Hepatocyte (in vitro differentiated cells): Measurements from ENCODE around the gene C11orf54. TPM values are rescaled to one million over a fixed set of nuclear protein-coding genes. Genes with fewer than 3 reads are reported as not detected.

Experiments
- DNase-seq: peaks from one replicate; pipeline ENCODE4 v3.0.0-alpha.2; 2016; ENCODE audit warnings: low spot score
- H2AFZ ChIP-seq: fragments of 200-600 bp; sonication (generic); 2 replicates; pipeline ENCODE4 v1.6.0; 2016; ENCODE audit warnings: antibody characterized with exemption, mild to moderate bottlenecking
- H3K27ac ChIP-seq: fragments of 200-600 bp; sonication (generic); 2 replicates; pipeline ENCODE4 v1.5.1; 2016; ENCODE audit warnings: mild to moderate bottlenecking
- H3K27me3 ChIP-seq: fragments of 200-600 bp; sonication (generic); 2 replicates; pipeline ENCODE4 v1.6.1; 2016
- H3K36me3 ChIP-seq: fragments of 200-600 bp; sonication (generic); replicated peaks from 2 replicates; pipeline ENCODE4 v1.5.1; 2016; ENCODE audit warnings: low read depth; ENCODE audit not compliant: insufficient read depth
- H3K4me1 ChIP-seq: fragments of 200-600 bp; sonication (generic); 2 replicates; pipeline ENCODE4 v1.5.1; 2016; ENCODE audit warnings: mild to moderate bottlenecking, moderate library complexity; ENCODE audit not compliant: insufficient read depth
- H3K4me2 ChIP-seq: fragments of 200-600 bp; sonication (generic); 2 replicates; pipeline ENCODE4 v1.6.0; 2016
- H3K4me3 ChIP-seq: fragments of 200-600 bp; sonication (generic); 2 replicates; pipeline ENCODE4 v1.5.1; 2016; ENCODE audit warnings: mild to moderate bottlenecking
- H3K79me2 ChIP-seq: fragments of 200-600 bp; sonication (generic); 2 replicates; pipeline ENCODE4 v1.6.0; 2017; ENCODE audit warnings: mild to moderate bottlenecking
- H3K9me2 ChIP-seq: fragments of 200-600 bp; sonication (generic); replicated peaks from 2 replicates; pipeline ENCODE4 v1.6.0; 2017; ENCODE audit warnings: mild to moderate bottlenecking; ENCODE audit not compliant: insufficient read depth
- H3K9me3 ChIP-seq: fragments of 200-600 bp; sonication (generic); 2 replicates; pipeline ENCODE4 v1.5.1; 2016; ENCODE audit warnings: low read depth, mild to moderate bottlenecking
- H4K20me1 ChIP-seq: fragments of 200-600 bp; sonication (generic); 2 replicates; pipeline ENCODE4 v1.6.0; 2016; ENCODE audit warnings: mild to moderate bottlenecking; ENCODE audit not compliant: insufficient read depth, poor library complexity, severe bottlenecking
- EZH2 ChIP-seq: fragments of 200-600 bp; sonication (generic); IDR thresholded peaks from 2 replicates; pipeline ENCODE4 v1.6.1; 2016; ENCODE audit warnings: antibody characterized with exemption, mild to moderate bottlenecking, borderline replicate concordance
- EZH2phosphoT487 ChIP-seq: fragments of 200-600 bp; sonication (generic); IDR thresholded peaks from one replicate; pipeline ENCODE4 v1.6.1; 2018; ENCODE audit warnings: antibody characterized with exemption, mild to moderate bottlenecking, low read depth, moderate library complexity; ENCODE audit not compliant: unreplicated experiment, severe bottlenecking
- WGBS: methylation state at CpG from one replicate; pipeline ENCODE4 v1.1.6; 2016; ENCODE audit warnings: low lambda C conversion rate; ENCODE audit errors: missing lambda C conversion rate; 5-methylcytosine and 5-hydroxymethylcytosine counted together
- polyA plus RNA-seq: library from polyadenylated mRNA; unstranded; fragments of >200 nt; fragmentation: Nextera tagmentation; extraction: Ambion mirVana; gene quantifications from 2 replicates; pipeline ENCODE4 v1.2.1, GENCODE V29; 2016
- total RNA-seq: library from RNA; depleted of rRNA; stranded (reverse); fragments of >200 nt; gene quantifications from 2 replicates; pipeline ENCODE4 v1.2.3, GENCODE V29; 2014
- TF ChIP-seq, protein P1 (sequence below): fragments of 200-600 bp; sonication (generic); IDR thresholded peaks from 2 replicates; pipeline ENCODE4 v1.5.1; 2016; ENCODE audit warnings: antibody characterized with exemption, mild to moderate bottlenecking; ENCODE audit not compliant: poor library complexity

C11orf54 gene
- total and polyA plus RNA-seq, 2 experiments from 2014 or later = 31.1 to 75.6 TPM

DNA sequence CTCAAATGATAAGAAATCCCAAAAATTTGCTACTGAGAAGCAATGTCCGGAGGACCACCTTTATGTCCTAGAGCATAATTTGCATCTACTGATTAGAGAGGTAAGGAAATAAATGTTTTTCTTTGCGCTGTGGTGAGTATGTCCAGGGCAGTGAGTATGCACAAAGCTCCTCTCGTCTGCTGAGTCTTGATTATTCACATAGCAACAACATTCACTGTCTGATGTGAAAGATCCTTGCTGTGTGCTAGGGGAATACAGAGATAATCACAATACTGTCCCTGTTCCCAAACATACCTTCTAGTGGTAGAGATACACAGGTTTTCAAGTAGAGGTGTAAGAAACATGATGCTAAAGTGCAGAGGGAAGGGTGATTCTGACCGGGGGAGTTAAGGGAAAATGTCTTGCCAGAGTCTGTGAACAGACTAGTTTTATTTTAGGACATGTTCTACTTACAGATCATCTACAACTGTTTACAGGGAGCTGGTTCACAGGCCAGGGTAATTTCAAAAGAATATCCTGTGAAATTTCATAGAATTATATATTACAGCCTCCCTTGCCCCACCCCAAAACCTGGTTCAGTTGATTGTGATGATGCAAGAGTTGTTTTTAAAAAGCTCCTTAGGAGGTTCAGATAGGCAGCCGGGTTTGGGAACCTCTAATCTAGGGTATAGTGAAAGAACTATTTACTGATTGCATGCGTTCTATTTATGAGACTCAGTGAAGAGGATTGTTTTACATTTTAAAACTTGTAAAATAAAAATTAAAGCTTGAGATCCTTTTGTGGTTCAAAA is 55.2 kb downstream of the C11orf54 start:
- no peak for DNase-seq
- H3K4me2 ChIP-seq = no peak overlapping the region
- H3K9me2 ChIP-seq = no peaks in the 10 kb centered on the region
- H3K79me2 ChIP-seq = peaks cover 53% of the 10 kb centered on the region
- H3K4me3 ChIP-seq = no peak overlapping the region
- WGBS = 88% methylated on average over 6 of the region's 6 CpGs
- no peak overlapping the region for H2AFZ ChIP-seq
- no peaks in the 10 kb centered on the region for H3K27me3 ChIP-seq
- H3K9me3 ChIP-seq = no peaks in the 10 kb centered on the region
- H3K4me1 ChIP-seq = no peaks in the 10 kb centered on the region
- no peak overlapping the region for H3K27ac ChIP-seq
- peaks cover 11% of the 10 kb centered on the region for H4K20me1 ChIP-seq
- H3K36me3 ChIP-seq = peaks cover 8% of the 10 kb centered on the region
- TF ChIP-seq, protein P1, sequence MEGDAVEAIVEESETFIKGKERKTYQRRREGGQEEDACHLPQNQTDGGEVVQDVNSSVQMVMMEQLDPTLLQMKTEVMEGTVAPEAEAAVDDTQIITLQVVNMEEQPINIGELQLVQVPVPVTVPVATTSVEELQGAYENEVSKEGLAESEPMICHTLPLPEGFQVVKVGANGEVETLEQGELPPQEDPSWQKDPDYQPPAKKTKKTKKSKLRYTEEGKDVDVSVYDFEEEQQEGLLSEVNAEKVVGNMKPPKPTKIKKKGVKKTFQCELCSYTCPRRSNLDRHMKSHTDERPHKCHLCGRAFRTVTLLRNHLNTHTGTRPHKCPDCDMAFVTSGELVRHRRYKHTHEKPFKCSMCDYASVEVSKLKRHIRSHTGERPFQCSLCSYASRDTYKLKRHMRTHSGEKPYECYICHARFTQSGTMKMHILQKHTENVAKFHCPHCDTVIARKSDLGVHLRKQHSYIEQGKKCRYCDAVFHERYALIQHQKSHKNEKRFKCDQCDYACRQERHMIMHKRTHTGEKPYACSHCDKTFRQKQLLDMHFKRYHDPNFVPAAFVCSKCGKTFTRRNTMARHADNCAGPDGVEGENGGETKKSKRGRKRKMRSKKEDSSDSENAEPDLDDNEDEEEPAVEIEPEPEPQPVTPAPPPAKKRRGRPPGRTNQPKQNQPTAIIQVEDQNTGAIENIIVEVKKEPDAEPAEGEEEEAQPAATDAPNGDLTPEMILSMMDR = no peak
- no peak for TF ChIP-seq EZH2phosphoT487
- TF ChIP-seq EZH2 = no peak

DNA sequence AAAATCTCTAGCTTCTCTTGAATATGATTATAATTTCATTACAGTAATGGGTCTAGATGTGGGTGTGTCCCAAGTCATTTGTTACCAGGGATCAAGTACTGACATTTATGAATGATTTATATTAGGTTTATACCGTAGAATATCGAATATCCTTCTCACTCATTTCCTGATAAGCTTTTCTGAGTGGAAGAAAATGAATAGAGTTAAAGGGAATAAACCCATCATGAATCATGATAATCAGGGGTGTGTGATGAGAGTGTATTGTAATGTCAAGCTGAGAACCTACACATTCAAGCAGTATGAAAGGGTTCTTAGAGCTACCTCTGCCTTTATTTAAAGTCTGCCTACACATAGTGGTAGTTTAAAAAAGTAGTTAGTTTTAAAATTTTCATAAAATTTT is 59.9 kb downstream of the C11orf54 start:
- no peak overlapping the region for H2AFZ ChIP-seq
- no peaks in the 10 kb centered on the region for H4K20me1 ChIP-seq
- H3K27ac ChIP-seq = no peak overlapping the region
- H3K36me3 ChIP-seq = peaks cover 8% of the 10 kb centered on the region
- no peaks in the 10 kb centered on the region for H3K27me3 ChIP-seq
- H3K4me2 ChIP-seq = no peak overlapping the region
- DNase-seq = no peak
- H3K79me2 ChIP-seq = peaks cover 36% of the 10 kb centered on the region
- H3K9me2 ChIP-seq = no peaks in the 10 kb centered on the region
- 88% methylated on average over 2 of the region's 2 CpGs for WGBS
- TF ChIP-seq EZH2 = no peak
- TF ChIP-seq, protein P1 = no peak
- no peak for TF ChIP-seq EZH2phosphoT487
- H3K4me3 ChIP-seq = no peak overlapping the region
- H3K4me1 ChIP-seq = no peaks in the 10 kb centered on the region
- H3K9me3 ChIP-seq = no peaks in the 10 kb centered on the region

GRCh38 chr11:93804879-93805278 is 63.4 kb downstream of the C11orf54 start:
- TF ChIP-seq, protein P1 = no peak
- TF ChIP-seq EZH2phosphoT487 = no peak
- TF ChIP-seq EZH2 = no peak
- Histone ChIP-seq H3K9me2 (no peaks in the 10 kb centered on the region), H3K27me3 (no peaks in the 10 kb centered on the region), H3K79me2 (peaks cover 38% of the 10 kb centered on the region), H2AFZ (no peak overlapping the region), H3K4me2 (no peak overlapping the region), H3K27ac (no peak overlapping the region), H3K4me3 (no peak overlapping the region), H3K4me1 (no peaks in the 10 kb centered on the region), H3K36me3 (no peaks in the 10 kb centered on the region), H3K9me3 (no peaks in the 10 kb centered on the region), H4K20me1 (peaks cover 4% of the 10 kb centered on the region)
- DNase-seq = no peak
- 100% methylated on average over 2 of the region's 2 CpGs for WGBS
